ENCODE results near the gene POU2AF1. TPM values are rescaled to one million over a fixed set of nuclear protein-coding genes. Genes with fewer than 3 reads are reported as not detected.
A peak's percentile ranks its signal among the peaks of the same experiment; 100 is the strongest.

Gene POU2AF1
- total and polyA plus RNA-seq, 2 donors = 0.90 to 11.7 TPM

- 84% methylated on average over 7 of the region's 7 CpGs for WGBS
- Histone ChIP-seq H3K9me3 (ENCODE audit: control insufficient read depth in 2 of 2, insufficient read depth in 1 of 2, low read length in 1 of 2) (no peaks in the 10 kb centered on the region), H3K27ac (ENCODE audit: low read depth in 1 of 2, low read length in 1 of 2) (no peak overlapping the region), H3K27me3 (ENCODE audit: control insufficient read depth in 2 of 2, insufficient read depth in 1 of 2, low read length in 1 of 2) (no peaks in the 10 kb centered on the region), H3K36me3 (ENCODE audit: control insufficient read depth in 2 of 2, insufficient read depth in 2 of 2, low read length in 1 of 2) (no peaks in the 10 kb centered on the region), H3K4me1 (ENCODE audit: control insufficient read depth in 2 of 2, insufficient read depth in 2 of 2, low read length in 2 of 2) (no peaks in the 10 kb centered on the region), H3K4me3 (ENCODE audit: low read length in 2 of 2) (no peak overlapping the region)
- DNase-seq (ENCODE audit: low read depth in 6 of 9, low spot score in 9 of 9) = no peak
These were observed 17.8 kb downstream of the POU2AF1 start for GRCh38 chr11:111361052-111361801.

- Histone ChIP-seq H3K36me3 (ENCODE audit: control insufficient read depth in 2 of 2, insufficient read depth in 2 of 2, low read length in 1 of 2) (no peaks in the 10 kb centered on the region), H3K4me1 (ENCODE audit: control insufficient read depth in 2 of 2, insufficient read depth in 2 of 2, low read length in 2 of 2) (no peaks in the 10 kb centered on the region)
- 94% methylated on average over 6 of the region's 6 CpGs for WGBS
These were observed 18.7 kb downstream of the POU2AF1 start for GRCh38 chr11:111360150-111361043.

GRCh38 chr11:111359223-111360149 is 19.6 kb downstream of the POU2AF1 start:
- Histone ChIP-seq H3K4me1 (ENCODE audit: control insufficient read depth in 2 of 2, insufficient read depth in 2 of 2, low read length in 2 of 2) (no peaks in the 10 kb centered on the region), H3K27ac (ENCODE audit: low read depth in 1 of 2, low read length in 1 of 2) (no peak overlapping the region), H3K36me3 (ENCODE audit: control insufficient read depth in 2 of 2, insufficient read depth in 2 of 2, low read length in 1 of 2) (no peaks in the 10 kb centered on the region), H3K4me3 (ENCODE audit: low read length in 2 of 2) (no peak overlapping the region), H3K9me3 (ENCODE audit: control insufficient read depth in 2 of 2, insufficient read depth in 1 of 2, low read length in 1 of 2) (no peaks in the 10 kb centered on the region), H3K27me3 (ENCODE audit: control insufficient read depth in 2 of 2, insufficient read depth in 1 of 2, low read length in 1 of 2) (no peaks in the 10 kb centered on the region)
- peak in 1 of 9 donors; percentile 26 for DNase-seq (ENCODE audit: low read depth in 6 of 9, low spot score in 9 of 9)
- WGBS = 95% methylated on average over 7 of the region's 7 CpGs

More at GRCh38 chr11:111360150-111361043, 18.7 kb downstream of the POU2AF1 start:
- no peak overlapping the region for H3K4me3 ChIP-seq (ENCODE audit: low read length in 2 of 2)
- no peak overlapping the region for H3K27ac ChIP-seq (ENCODE audit: low read depth in 1 of 2, low read length in 1 of 2)
- H3K9me3 ChIP-seq (ENCODE audit: control insufficient read depth in 2 of 2, insufficient read depth in 1 of 2, low read length in 1 of 2) = no peaks in the 10 kb centered on the region
- DNase-seq (ENCODE audit: low read depth in 6 of 9, low spot score in 9 of 9) = no peak
- no peaks in the 10 kb centered on the region for H3K27me3 ChIP-seq (ENCODE audit: control insufficient read depth in 2 of 2, insufficient read depth in 1 of 2, low read length in 1 of 2)

- H3K36me3 ChIP-seq (ENCODE audit: control insufficient read depth in 2 of 2, insufficient read depth in 2 of 2, low read length in 1 of 2) = no peaks in the 10 kb centered on the region
- no peak overlapping the region for H3K27ac ChIP-seq (ENCODE audit: low read depth in 1 of 2, low read length in 1 of 2)
- no peak overlapping the region for H3K4me3 ChIP-seq (ENCODE audit: low read length in 2 of 2)
- H3K9me3 ChIP-seq (ENCODE audit: control insufficient read depth in 2 of 2, insufficient read depth in 1 of 2, low read length in 1 of 2) = peaks cover 0 to 4% of the 10 kb centered on the region in 2 donors
- 85% methylated on average over 21 of the region's 22 CpGs for WGBS
- no peaks in the 10 kb centered on the region for H3K27me3 ChIP-seq (ENCODE audit: control insufficient read depth in 2 of 2, insufficient read depth in 1 of 2, low read length in 1 of 2)
- no peaks in the 10 kb centered on the region for H3K4me1 ChIP-seq (ENCODE audit: control insufficient read depth in 2 of 2, insufficient read depth in 2 of 2, low read length in 2 of 2)
- no peak for DNase-seq (ENCODE audit: low read depth in 6 of 9, low spot score in 9 of 9)
These were observed 20.8 kb downstream of the POU2AF1 start for GRCh38 chr11:111358038-111359001.

GRCh38 chr11:111357150-111358037 is 21.7 kb downstream of the POU2AF1 start:
- Histone ChIP-seq H3K4me3 (ENCODE audit: low read length in 2 of 2) (no peak overlapping the region), H3K36me3 (ENCODE audit: control insufficient read depth in 2 of 2, insufficient read depth in 2 of 2, low read length in 1 of 2) (no peaks in the 10 kb centered on the region), H3K4me1 (ENCODE audit: control insufficient read depth in 2 of 2, insufficient read depth in 2 of 2, low read length in 2 of 2) (no peaks in the 10 kb centered on the region), H3K27ac (ENCODE audit: low read depth in 1 of 2, low read length in 1 of 2) (no peak overlapping the region), H3K9me3 (ENCODE audit: control insufficient read depth in 2 of 2, insufficient read depth in 1 of 2, low read length in 1 of 2) (peaks cover 0 to 4% of the 10 kb centered on the region in 2 donors), H3K27me3 (ENCODE audit: control insufficient read depth in 2 of 2, insufficient read depth in 1 of 2, low read length in 1 of 2) (no peaks in the 10 kb centered on the region)
- WGBS = 94% methylated on average over 18 of the region's 18 CpGs
- DNase-seq (ENCODE audit: low read depth in 6 of 9, low spot score in 9 of 9) = no peak

GRCh38 chr11:111356660-111357048 is 22.4 kb downstream of the POU2AF1 start:
- H3K4me3 ChIP-seq (ENCODE audit: low read length in 2 of 2) = no peak overlapping the region
- H3K9me3 ChIP-seq (ENCODE audit: control insufficient read depth in 2 of 2, insufficient read depth in 1 of 2, low read length in 1 of 2) = peaks cover 0 to 4% of the 10 kb centered on the region in 2 donors
- no peaks in the 10 kb centered on the region for H3K27me3 ChIP-seq (ENCODE audit: control insufficient read depth in 2 of 2, insufficient read depth in 1 of 2, low read length in 1 of 2)
- 95% methylated on average over 3 of the region's 3 CpGs for WGBS
- no peak for DNase-seq (ENCODE audit: low read depth in 6 of 9, low spot score in 9 of 9)
- H3K36me3 ChIP-seq (ENCODE audit: control insufficient read depth in 2 of 2, insufficient read depth in 2 of 2, low read length in 1 of 2) = no peaks in the 10 kb centered on the region
- H3K4me1 ChIP-seq (ENCODE audit: control insufficient read depth in 2 of 2, insufficient read depth in 2 of 2, low read length in 2 of 2) = no peaks in the 10 kb centered on the region
- no peak overlapping the region for H3K27ac ChIP-seq (ENCODE audit: low read depth in 1 of 2, low read length in 1 of 2)

GRCh38 chr11:111355956-111356659 is 23.0 kb downstream of the POU2AF1 start:
- no peak overlapping the region for H3K4me3 ChIP-seq (ENCODE audit: low read length in 2 of 2)
- no peaks in the 10 kb centered on the region for H3K36me3 ChIP-seq (ENCODE audit: control insufficient read depth in 2 of 2, insufficient read depth in 2 of 2, low read length in 1 of 2)
- peaks cover 0 to 4% of the 10 kb centered on the region in 2 donors for H3K9me3 ChIP-seq (ENCODE audit: control insufficient read depth in 2 of 2, insufficient read depth in 1 of 2, low read length in 1 of 2)
- no peak for DNase-seq (ENCODE audit: low read depth in 6 of 9, low spot score in 9 of 9)
- H3K4me1 ChIP-seq (ENCODE audit: control insufficient read depth in 2 of 2, insufficient read depth in 2 of 2, low read length in 2 of 2) = no peaks in the 10 kb centered on the region
- H3K27ac ChIP-seq (ENCODE audit: low read depth in 1 of 2, low read length in 1 of 2) = no peak overlapping the region
- H3K27me3 ChIP-seq (ENCODE audit: control insufficient read depth in 2 of 2, insufficient read depth in 1 of 2, low read length in 1 of 2) = no peaks in the 10 kb centered on the region
- 74% methylated on average over 5 of the region's 5 CpGs for WGBS

Measured in thymus (tissue), 11 donors.